HUES64 (cell line): ENCODE data around the gene CHRNA7.
"Not testable (repeated sequence)": the region's sequence is repeated elsewhere in the genome, so short reads cannot be mapped to it uniquely, and the experiment has no call there.

Experiments
- H3K27ac ChIP-seq: 2 replicates; pipeline ENCODE4 v1.7.0; 2013; ENCODE audit warnings: low read depth, low read length, inconsistent platforms
- H3K27me3 ChIP-seq: 2 replicates; pipeline ENCODE4 v1.6.1; 2013; ENCODE audit warnings: mild to moderate bottlenecking, low read length; ENCODE audit not compliant: insufficient read depth
- H3K36me3 ChIP-seq: 2 replicates; pipeline ENCODE4 v1.6.1; 2013; ENCODE audit warnings: mild to moderate bottlenecking, low read length; ENCODE audit not compliant: insufficient read depth
- H3K4me1 ChIP-seq: 2 replicates; pipeline ENCODE4 v1.6.1; 2013; ENCODE audit warnings: mild to moderate bottlenecking, low read length, moderate library complexity; ENCODE audit not compliant: insufficient read depth
- H3K4me3 ChIP-seq: 2 replicates; pipeline ENCODE4 v1.5.1; 2013; ENCODE audit warnings: mild to moderate bottlenecking, low read length, moderate library complexity
- H3K9ac ChIP-seq: 2 replicates; pipeline ENCODE4 v1.6.1; 2013; ENCODE audit warnings: mild to moderate bottlenecking, low read depth, low read length
- H3K9me3 ChIP-seq: 2 replicates; pipeline ENCODE4 v1.6.1; 2013; ENCODE audit warnings: low read depth, low read length; ENCODE audit not compliant: insufficient read depth
- WGBS: fragments of 150-250, 120-280 bp; methylation state at CpG from one replicate; pipeline ENCODE4 v1.1.7; 2013; ENCODE audit warnings: missing lambda C conversion rate; 5-methylcytosine and 5-hydroxymethylcytosine counted together

Gene CHRNA7

GRCh38 chr15:32122013-32122412 is 91.7 kb downstream of the CHRNA7 start:
- no peak overlapping the region for H3K27ac ChIP-seq
- no peaks in the 10 kb centered on the region for H3K36me3 ChIP-seq
- 97% methylated on average over 3 of the region's 4 CpGs for WGBS
- no peaks in the 10 kb centered on the region for H3K27me3 ChIP-seq
- no peaks in the 10 kb centered on the region for H3K9me3 ChIP-seq
- H3K4me1 ChIP-seq: peaks cover 9% of the 10 kb centered on the region; the same call in 1 of the 2 replicates
- no peak overlapping the region for H3K9ac ChIP-seq
- no peak overlapping the region for H3K4me3 ChIP-seq

GRCh38 chr15:32123473-32123872 is 93.2 kb downstream of the CHRNA7 start:
- Histone ChIP-seq H3K4me1 (peaks cover 9% of the 10 kb centered on the region; the same call in 1 of the 2 replicates), H3K4me3 (no peak overlapping the region), H3K27me3 (no peaks in the 10 kb centered on the region), H3K27ac (no peak overlapping the region), H3K9me3 (no peaks in the 10 kb centered on the region), H3K9ac (no peak overlapping the region), H3K36me3 (no peaks in the 10 kb centered on the region)
- WGBS: 87% methylated on average over 3 of the region's 3 CpGs

GRCh38 chr15:32124726-32125125 is 94.4 kb downstream of the CHRNA7 start:
- peaks cover 9% of the 10 kb centered on the region; the same call in 1 of the 2 replicates for H3K4me1 ChIP-seq
- no peaks in the 10 kb centered on the region for H3K9me3 ChIP-seq
- H3K9ac ChIP-seq: no peak overlapping the region
- H3K4me3 ChIP-seq: no peak overlapping the region
- WGBS: 85% methylated on average over 2 of the region's 4 CpGs
- no peaks in the 10 kb centered on the region for H3K27me3 ChIP-seq
- no peak overlapping the region for H3K27ac ChIP-seq
- no peaks in the 10 kb centered on the region for H3K36me3 ChIP-seq

- Histone ChIP-seq H3K27me3 (no peaks in the 10 kb centered on the region), H3K27ac (no peak overlapping the region), H3K4me3 (no peak overlapping the region), H3K9me3 (no peaks in the 10 kb centered on the region), H3K4me1 (peaks cover 9% of the 10 kb centered on the region; the same call in 1 of the 2 replicates), H3K9ac (no peak overlapping the region), H3K36me3 (no peaks in the 10 kb centered on the region)
- 89% methylated on average over 3 of the region's 3 CpGs for WGBS
Measured at GRCh38 chr15:32125595-32125994, 95.3 kb downstream of the CHRNA7 start.

GRCh38 chr15:32129815-32130214 is 99.5 kb downstream of the CHRNA7 start:
- H3K27me3 ChIP-seq: no peaks in the 10 kb centered on the region
- H3K27ac ChIP-seq: no peak overlapping the region
- H3K9me3 ChIP-seq: no peaks in the 10 kb centered on the region
- H3K4me1 ChIP-seq: peaks cover 9% of the 10 kb centered on the region; the same call in 1 of the 2 replicates
- H3K4me3 ChIP-seq: no peak overlapping the region
- no peaks in the 10 kb centered on the region for H3K36me3 ChIP-seq
- H3K9ac ChIP-seq: no peak overlapping the region

- H3K27ac ChIP-seq: no peak overlapping the region
- H3K4me3 ChIP-seq: no peak overlapping the region
- H3K9me3 ChIP-seq: no peaks in the 10 kb centered on the region
- WGBS: 94% methylated on average over 3 of the region's 3 CpGs
- 0 out of 2 replicates have a peak, but pooled peaks cover 5% of the 10 kb centered on the region for H3K4me1 ChIP-seq
- H3K36me3 ChIP-seq: no peaks in the 10 kb centered on the region
- no peak overlapping the region for H3K9ac ChIP-seq
- H3K27me3 ChIP-seq: no peaks in the 10 kb centered on the region
Measured at GRCh38 chr15:32130823-32131222, 100.5 kb downstream of the CHRNA7 start.

GRCh38 chr15:32131803-32132202 is 101.5 kb downstream of the CHRNA7 start:
- Histone ChIP-seq H3K36me3 (no peaks in the 10 kb centered on the region), H3K4me1 (no peaks in the 10 kb centered on the region), H3K4me3 (no peak overlapping the region), H3K27me3 (no peaks in the 10 kb centered on the region), H3K9me3 (no peaks in the 10 kb centered on the region), H3K27ac (no peak overlapping the region), H3K9ac (no peak overlapping the region)
- WGBS: 92% methylated on average over 4 of the region's 4 CpGs

- H3K27me3 ChIP-seq: no peaks in the 10 kb centered on the region
- H3K27ac ChIP-seq: no peak overlapping the region
- no peaks in the 10 kb centered on the region for H3K4me1 ChIP-seq
- H3K9ac ChIP-seq: no peak overlapping the region
- H3K9me3 ChIP-seq: no peaks in the 10 kb centered on the region
- no peaks in the 10 kb centered on the region for H3K36me3 ChIP-seq
- no peak overlapping the region for H3K4me3 ChIP-seq
- WGBS: 87% methylated on average over 2 of the region's 2 CpGs
Measured at GRCh38 chr15:32132859-32133258, 102.5 kb downstream of the CHRNA7 start.

GRCh38 chr15:32134842-32135241 is 104.5 kb downstream of the CHRNA7 start:
- Histone ChIP-seq H3K27ac (no peak overlapping the region), H3K27me3 (no peaks in the 10 kb centered on the region), H3K9me3 (no peaks in the 10 kb centered on the region), H3K4me1 (no peaks in the 10 kb centered on the region), H3K36me3 (no peaks in the 10 kb centered on the region), H3K4me3 (no peak overlapping the region), H3K9ac (no peak overlapping the region)
- WGBS: 97% methylated on average over 5 of the region's 5 CpGs

GRCh38 chr15:32135335-32135734 is 105.0 kb downstream of the CHRNA7 start:
- Histone ChIP-seq H3K9me3 (no peaks in the 10 kb centered on the region), H3K9ac (no peak overlapping the region), H3K4me3 (no peak overlapping the region), H3K27me3 (no peaks in the 10 kb centered on the region), H3K36me3 (no peaks in the 10 kb centered on the region), H3K27ac (no peak overlapping the region), H3K4me1 (no peaks in the 10 kb centered on the region)
- WGBS: 96% methylated on average over 8 of the region's 8 CpGs

GRCh38 chr15:32145512-32145911 is 115.2 kb downstream of the CHRNA7 start:
- H3K4me3 ChIP-seq, H3K9me3 ChIP-seq, H3K4me1 ChIP-seq, H3K36me3 ChIP-seq, H3K9ac ChIP-seq, H3K27ac ChIP-seq, H3K27me3 ChIP-seq: not testable (repeated sequence)
- 91% methylated on average over 10 of the region's 10 CpGs for WGBS

- no peaks in the 10 kb centered on the region for H3K27me3 ChIP-seq
- H3K4me3 ChIP-seq: no peak overlapping the region
- no peaks in the 10 kb centered on the region for H3K36me3 ChIP-seq
- no peak overlapping the region for H3K9ac ChIP-seq
- peaks cover 8% of the 10 kb centered on the region for H3K4me1 ChIP-seq
- no peak overlapping the region for H3K27ac ChIP-seq
- no peaks in the 10 kb centered on the region for H3K9me3 ChIP-seq
- 91% methylated on average over 15 of the region's 15 CpGs for whole genome bisulfite sequencing
Measured at GRCh38 chr15:32148833-32149555, 118.7 kb downstream of the CHRNA7 start.
